Lower leg skin (tissue), 4 donors: ENCODE data around the gene OVOL1. TPM values are rescaled to one million over a fixed set of nuclear protein-coding genes. Genes with fewer than 3 reads are reported as not detected.
"Not testable (repeated sequence)": the region's sequence is repeated elsewhere in the genome, so short reads cannot be mapped to it uniquely, and the experiment has no call there.

Experiments
- DNase-seq, 2 donors: peaks; one replicate each; pipeline ENCODE4 v3.0.0-alpha.2; 2019; ENCODE audit warnings: low spot score in 2 of 2
- H3K4me3 ChIP-seq: fragments of 200-600 bp; sonication (generic); 2 replicates; pipeline ENCODE4 v1.5.1; 2017; ENCODE audit warnings: mild to moderate bottlenecking, low read depth; ENCODE audit not compliant: poor library complexity, severe bottlenecking
- POLR2A ChIP-seq, 2 donors: fragments of 450-650 bp; IDR thresholded peaks; one replicate each; pipeline ENCODE4 v1.6.1; 2016 to 2017; ENCODE audit warnings: antibody characterized with exemption in 2 of 2, mild to moderate bottlenecking in 1 of 2, moderate library complexity in 1 of 2
- WGBS, 2 donors: methylation state at CpG; one replicate each; pipeline ENCODE4 v1.1.5; 2018; 5-methylcytosine and 5-hydroxymethylcytosine counted together
- intact Hi-C: fragments of 100-400 bp; cut with DNase I; formaldehyde crosslinking; loops from one replicate; pipeline ENCODE4 v1.15.0; 2023; ENCODE audit warnings: low total_unique reads
- total RNA-seq, 4 donors: library from RNA; depleted of rRNA; stranded (reverse); fragments of >200 nt; gene quantifications; one replicate each; pipeline ENCODE4 v1.1.0, GENCODE V29; 2016
- TF ChIP-seq, protein P1 (sequence below), 3 donors: fragments of 450-650 bp; IDR thresholded peaks; one replicate each; pipeline ENCODE4 v1.5.1; 2016; ENCODE audit warnings: antibody characterized with exemption in 3 of 3, mild to moderate bottlenecking in 3 of 3, moderate library complexity in 2 of 3

The OVOL1 gene
- total RNA-seq, 4 donors from 2014 or later = 74.8 to 159 (median 105) TPM

DNA sequence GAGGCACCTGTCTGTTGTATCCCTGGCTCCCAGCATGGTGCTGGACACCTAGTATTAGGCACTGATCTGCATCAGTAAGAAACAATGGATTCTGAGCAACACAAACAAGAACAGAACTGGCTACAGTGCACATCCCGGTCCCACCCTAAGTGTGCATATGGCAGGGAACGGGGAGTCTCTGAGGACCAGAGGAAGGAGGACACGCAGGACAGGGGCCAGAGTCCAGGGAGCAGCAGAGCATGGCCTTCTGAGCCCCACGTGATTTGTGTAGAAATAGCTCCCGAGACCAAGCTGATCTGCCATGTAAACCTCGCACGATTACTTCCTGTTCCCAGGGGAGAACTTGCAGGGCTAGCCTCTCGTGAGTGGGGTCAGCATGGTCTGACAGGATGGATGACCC lies 34.2 kb downstream of the OVOL1 start:
- TF ChIP-seq POLR2A (IDR thresholded peaks at IDR 0.05) = no peak
- TF ChIP-seq, protein P1, sequence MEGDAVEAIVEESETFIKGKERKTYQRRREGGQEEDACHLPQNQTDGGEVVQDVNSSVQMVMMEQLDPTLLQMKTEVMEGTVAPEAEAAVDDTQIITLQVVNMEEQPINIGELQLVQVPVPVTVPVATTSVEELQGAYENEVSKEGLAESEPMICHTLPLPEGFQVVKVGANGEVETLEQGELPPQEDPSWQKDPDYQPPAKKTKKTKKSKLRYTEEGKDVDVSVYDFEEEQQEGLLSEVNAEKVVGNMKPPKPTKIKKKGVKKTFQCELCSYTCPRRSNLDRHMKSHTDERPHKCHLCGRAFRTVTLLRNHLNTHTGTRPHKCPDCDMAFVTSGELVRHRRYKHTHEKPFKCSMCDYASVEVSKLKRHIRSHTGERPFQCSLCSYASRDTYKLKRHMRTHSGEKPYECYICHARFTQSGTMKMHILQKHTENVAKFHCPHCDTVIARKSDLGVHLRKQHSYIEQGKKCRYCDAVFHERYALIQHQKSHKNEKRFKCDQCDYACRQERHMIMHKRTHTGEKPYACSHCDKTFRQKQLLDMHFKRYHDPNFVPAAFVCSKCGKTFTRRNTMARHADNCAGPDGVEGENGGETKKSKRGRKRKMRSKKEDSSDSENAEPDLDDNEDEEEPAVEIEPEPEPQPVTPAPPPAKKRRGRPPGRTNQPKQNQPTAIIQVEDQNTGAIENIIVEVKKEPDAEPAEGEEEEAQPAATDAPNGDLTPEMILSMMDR (IDR thresholded peaks at IDR 0.05) = no peak
- no peak for DNase-seq
- H3K4me3 ChIP-seq = no peak overlapping the region
- 64 to 82% methylated on average over 8 of the region's 8 CpGs for WGBS, 2 donors
- intact Hi-C loops = loop anchor here (10.0 kb wide), 1 partner anchor 46 kb away; no protein-coding TSS in a partner anchor

DNA sequence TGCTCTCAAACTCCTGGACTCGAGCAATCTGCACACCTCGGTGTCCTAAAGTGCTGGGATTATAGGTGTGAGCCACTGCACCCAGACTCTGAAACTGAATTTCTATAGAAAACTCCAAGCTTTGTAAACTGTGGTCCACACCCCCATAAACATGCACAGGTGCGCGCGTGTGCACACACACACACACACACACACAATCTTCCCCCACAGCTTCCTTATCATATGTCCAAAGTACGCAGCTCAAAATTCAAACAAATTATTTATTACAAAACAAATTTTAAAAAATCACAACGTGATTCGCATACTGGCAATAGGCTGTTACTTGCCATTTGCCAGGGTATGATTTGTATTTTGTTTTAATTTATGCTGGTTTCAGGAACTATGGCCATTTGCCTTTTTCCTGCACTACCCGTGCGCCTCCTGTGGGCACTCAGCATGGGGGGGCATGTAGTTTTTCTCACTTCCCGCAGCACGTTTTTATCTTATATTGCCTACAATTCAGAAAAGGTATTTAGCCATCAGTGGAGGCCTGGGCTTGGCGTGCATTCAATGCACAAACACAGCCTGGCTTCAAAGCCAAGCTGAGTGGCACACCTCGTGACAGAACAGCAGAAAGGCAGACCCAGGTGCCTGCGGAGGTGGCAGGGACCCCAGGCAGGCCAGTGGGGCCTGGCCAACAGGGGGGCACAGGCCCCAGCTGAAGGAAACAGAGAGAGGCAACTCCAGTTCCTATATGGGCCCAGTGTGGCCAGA lies 36.1 kb downstream of the OVOL1 start:
- intact Hi-C loops = loop anchor here (10.0 kb wide), 1 partner anchor 48 kb away; no protein-coding TSS in a partner anchor
- TF ChIP-seq POLR2A (IDR thresholded peaks at IDR 0.05) = no peak
- TF ChIP-seq, protein P1 (IDR thresholded peaks at IDR 0.05) = no peak
- DNase-seq = no peak
- WGBS, 2 donors = 78 to 87% methylated on average over 15 of the region's 15 CpGs
- H3K4me3 ChIP-seq = no peak overlapping the region

DNA sequence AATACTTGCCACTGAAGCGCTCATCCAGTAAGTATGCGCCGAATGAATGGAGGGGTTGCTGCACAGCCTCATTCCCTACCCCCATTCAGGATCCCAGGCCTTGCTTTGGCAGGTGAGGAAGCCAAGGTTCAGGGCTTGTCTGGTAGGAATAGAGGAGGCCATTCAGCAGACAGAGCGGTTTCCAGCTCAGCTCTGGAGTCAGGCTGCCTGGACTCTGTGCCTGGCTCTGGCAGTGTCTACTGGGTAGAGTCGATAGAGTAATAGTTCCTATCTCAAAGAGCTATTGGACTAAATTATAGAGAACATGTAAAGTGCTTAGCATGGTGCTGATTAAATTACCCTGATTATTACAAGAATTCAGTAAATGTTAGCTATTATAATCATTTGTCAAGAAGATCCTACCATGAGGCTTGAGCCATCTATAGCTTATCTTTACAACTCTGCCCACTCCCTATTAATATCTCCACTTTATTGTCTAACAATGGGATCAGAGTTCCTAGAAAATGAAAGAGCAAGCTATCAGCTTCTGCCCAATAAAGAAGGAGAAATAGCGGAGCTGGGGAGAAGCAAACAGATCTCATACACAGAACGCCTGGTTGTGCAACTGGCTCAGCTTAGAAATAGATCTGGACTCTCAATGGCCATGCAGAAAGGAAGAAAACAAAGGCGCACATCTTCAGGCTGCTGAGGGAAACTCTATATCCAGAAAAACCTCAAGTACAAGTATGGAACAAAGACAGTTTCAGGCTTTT lies 40.3 kb downstream of the OVOL1 start:
- TF ChIP-seq, protein P1 (IDR thresholded peaks at IDR 0.05) = no peak
- no peak for TF ChIP-seq POLR2A (IDR thresholded peaks at IDR 0.05)
- 87 to 88% methylated on average over 8 of the region's 8 CpGs for WGBS, 2 donors

DNA sequence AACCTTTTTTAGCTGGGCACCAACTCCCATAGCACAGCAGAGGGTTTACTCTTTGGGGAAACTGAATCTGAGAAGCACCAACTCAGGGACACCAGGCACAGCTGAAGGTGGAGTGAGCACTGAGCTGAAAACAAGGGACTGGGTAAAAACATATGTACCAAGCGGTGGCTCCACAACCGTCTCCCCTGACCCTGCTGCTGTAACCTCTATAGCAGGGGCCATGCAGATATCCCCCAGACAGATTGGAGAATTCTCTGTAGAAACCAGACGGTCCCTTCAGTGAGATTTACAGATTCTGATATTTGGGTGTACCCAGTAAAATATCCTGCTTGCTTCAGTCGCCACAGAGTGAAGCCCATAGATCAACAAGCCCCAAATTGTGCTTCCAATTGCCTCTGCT lies 42.6 kb downstream of the OVOL1 start:
- WGBS, 2 donors = 71 to 78% methylated on average over 4 of the region's 4 CpGs
- TF ChIP-seq, protein P1 (IDR thresholded peaks at IDR 0.05) = no peak
- TF ChIP-seq POLR2A (IDR thresholded peaks at IDR 0.05) = no peak
- H3K4me3 ChIP-seq = no peak overlapping the region
- intact Hi-C loops = loop anchor here (10.0 kb wide), 1 partner anchor 55 kb away; no protein-coding TSS in a partner anchor
- DNase-seq = no peak

More for the DNA sequence above, 40.3 kb downstream of the OVOL1 start:
- no peak for DNase-seq
- H3K4me3 ChIP-seq = no peak overlapping the region
- intact Hi-C loops = loop anchor here (10.0 kb wide), 1 partner anchor 52 kb away; no protein-coding TSS in a partner anchor

DNA sequence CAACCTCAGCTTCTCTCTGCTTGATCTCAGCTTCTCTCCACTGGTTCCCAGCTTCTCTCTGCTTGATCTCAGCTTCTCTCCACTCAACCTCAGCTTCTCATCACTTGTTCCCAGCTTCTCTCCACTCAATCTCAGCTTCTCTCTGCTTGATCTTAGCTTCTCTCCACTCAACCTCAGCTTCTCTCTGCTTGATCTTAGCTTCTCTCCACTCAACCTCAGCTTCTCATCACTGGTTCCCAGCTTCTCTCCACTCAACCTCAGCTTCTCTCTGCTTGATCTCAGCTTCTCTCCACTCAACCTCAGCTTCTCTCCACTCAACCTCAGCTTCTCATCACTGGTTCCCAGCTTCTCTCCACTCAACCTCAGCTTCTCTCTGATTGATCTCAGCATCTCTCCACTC lies 45.4 kb downstream of the OVOL1 start:
- DNase-seq, H3K4me3 ChIP-seq, intact Hi-C loops: not testable (repeated sequence)
